ENCODE measurements around the gene VIPR2.

VIPR2 gene

GRCh38 chr7:159062569-159062968, 82.1 kb downstream of the VIPR2 start:
- no peak for DNase-seq

DNA sequence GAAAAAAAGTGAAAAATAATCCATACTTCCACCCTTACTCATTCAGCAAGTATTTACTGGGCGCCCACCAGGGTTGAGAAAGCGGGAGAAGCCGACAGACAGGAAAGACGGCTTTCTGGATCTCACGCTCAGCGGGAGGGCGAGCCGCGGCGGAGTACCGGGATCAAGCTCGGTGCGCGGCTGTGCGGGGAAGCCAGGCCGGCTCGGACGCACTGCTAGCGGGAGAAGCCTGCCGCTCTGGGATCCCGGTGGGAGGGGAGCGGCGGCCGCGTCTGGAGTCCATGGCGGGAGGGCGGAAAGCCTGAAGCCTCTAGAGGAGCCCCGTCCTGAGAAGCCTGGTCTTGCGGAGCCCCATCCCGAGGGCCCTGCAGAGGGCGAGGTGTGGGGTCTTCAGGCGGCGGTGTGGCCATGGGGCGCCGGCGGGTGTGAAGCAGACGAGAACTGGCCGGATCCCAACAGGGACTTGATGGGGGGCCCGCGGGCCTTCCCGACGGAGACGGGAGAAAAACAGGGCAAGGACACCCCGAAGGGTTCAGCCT, 82.9 kb downstream of the VIPR2 start:
- no peak for DNase-seq

- no peak for DNase-seq
These were observed 83.5 kb downstream of the VIPR2 start for GRCh38 chr7:159061209-159061608.

DNA sequence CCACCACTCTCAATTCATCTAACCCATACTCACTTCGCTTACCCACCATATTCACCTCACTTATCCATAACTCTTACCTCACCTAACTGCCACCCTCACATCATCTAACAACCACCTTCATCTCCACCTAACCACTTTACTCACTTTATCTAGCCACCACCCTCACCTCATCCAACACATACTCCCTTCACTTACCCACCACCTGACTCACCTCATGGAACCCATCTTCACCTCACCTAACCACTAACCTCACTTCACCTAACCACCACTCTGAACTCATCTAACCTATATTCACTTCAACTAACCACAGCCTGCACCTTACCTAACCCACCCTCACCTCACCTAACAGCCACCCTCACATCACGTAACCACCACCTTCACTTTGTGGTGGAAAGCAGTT, 84.2 kb downstream of the VIPR2 start:
- no peak for DNase-seq

GRCh38 chr7:159059629-159060028, 85.0 kb downstream of the VIPR2 start:
- DNase-seq: no peak

DNA sequence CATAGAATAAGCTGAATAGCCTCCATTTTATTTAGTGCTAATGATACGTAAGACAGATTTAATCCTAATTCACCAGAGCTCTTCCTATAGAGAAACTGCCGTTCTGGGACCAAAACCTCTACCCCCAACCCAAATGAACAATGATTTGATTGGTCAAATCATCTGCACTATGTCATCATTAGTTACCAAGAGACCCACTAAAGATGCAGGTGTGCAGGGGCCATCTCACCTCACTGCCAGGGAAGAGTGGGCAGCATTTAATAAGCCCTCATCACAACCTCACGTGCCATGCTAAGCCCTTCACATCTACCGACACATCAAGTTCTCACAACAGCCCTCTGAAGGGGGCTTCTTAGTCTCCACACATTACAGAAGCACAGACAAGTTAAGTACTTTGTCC, 87.0 kb downstream of the VIPR2 start:
- no peak for DNase-seq

DNA sequence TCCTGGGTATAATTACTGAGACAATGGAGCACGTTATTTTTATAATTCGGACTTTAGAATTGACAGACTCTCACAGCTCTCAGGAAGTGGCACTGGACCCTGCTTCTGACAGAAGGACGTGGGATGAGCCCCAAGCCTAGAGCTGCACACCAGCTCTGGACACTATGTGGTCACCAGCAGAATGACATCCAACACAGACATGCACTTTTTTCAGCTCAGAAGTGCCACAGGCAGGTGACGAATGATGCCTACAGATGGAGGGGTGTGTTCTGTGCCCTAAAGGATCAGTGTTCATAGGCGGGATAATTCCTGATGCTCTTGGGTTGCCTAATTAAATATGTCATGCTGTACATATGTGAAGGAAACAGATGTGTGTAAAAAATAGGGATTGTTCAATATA, 87.9 kb downstream of the VIPR2 start:
- no peak for DNase-seq

- no peak for DNase-seq
These were observed 92.8 kb downstream of the VIPR2 start for GRCh38 chr7:159051916-159052315.

- DNase-seq: no peak
These were observed 94.0 kb downstream of the VIPR2 start for GRCh38 chr7:159050704-159051103.

GRCh38 chr7:159049266-159050025, 95.2 kb downstream of the VIPR2 start:
- DNase-seq: no peak

DNA sequence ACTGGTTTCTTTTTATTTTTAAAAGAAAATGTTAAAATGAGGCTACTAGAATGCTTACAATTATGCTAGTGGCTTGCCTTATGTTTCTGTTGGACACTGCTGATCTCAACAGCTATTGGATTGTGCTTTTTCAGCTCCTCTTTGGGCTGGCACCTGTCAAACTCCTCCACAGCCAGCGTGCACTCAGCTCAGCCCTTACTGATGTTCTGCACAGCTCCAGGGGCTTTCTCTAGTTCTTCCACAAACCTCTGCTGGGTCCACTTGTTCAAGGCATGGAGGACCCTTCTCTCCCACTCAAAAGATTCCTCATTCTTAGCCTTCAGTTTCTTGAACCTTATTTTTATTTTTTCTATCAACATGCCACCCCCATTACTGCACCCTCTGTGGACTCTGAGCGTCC, 96.0 kb downstream of the VIPR2 start:
- no peak for DNase-seq

GRCh38 chr7:159047536-159047935, 97.1 kb downstream of the VIPR2 start:
- no peak for DNase-seq

GRCh38 chr7:159046300-159046699, 98.4 kb downstream of the VIPR2 start:
- DNase-seq: no peak

- DNase-seq: no peak
These were observed 98.8 kb downstream of the VIPR2 start for GRCh38 chr7:159045839-159046238.

DNA sequence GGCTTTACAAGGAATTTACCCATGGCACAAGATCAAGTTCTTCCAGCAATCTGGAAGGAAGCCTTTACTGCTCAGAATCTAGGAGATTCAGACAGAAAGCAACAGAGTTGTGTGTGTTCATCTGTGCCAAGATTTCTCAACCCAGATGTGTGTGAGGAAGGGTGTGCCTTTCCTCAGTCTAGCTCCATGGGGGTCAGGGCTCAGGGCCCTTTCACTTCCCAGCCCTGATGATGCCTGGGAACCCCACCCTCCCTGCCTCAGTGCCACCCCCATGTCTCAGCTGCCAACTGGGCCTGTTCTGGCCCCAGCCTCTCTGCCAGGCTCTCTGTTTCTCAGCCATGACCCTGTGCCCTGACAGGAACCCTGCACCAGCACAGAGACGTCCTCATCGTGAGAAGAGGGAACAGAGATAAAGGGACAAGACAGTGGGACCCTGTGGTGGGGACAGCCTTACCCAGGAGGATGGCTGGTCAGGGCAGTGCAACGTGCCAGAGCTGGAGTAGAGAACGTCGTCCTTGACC, 102.0 kb downstream of the VIPR2 start:
- no peak for DNase-seq

DNA sequence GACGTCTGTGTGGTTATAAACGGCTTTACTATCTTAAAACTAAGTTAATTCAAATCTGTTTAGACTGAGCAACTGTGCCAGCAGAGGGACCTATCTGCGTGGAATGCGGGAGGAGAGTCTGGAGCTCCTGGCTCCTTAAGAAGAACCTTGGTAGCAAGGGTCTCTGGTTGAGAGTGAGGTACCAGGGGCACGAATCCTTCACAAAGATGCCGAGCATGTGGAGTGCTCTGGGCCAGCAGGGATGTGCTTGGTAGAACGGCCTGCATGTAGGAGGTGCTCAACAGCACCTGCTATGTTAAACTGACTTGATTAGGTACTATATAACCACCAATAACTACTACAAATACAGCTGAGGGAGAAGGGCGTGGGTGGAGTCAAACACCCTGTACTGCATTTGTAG, 102.6 kb downstream of the VIPR2 start:
- no peak for DNase-seq

DNA sequence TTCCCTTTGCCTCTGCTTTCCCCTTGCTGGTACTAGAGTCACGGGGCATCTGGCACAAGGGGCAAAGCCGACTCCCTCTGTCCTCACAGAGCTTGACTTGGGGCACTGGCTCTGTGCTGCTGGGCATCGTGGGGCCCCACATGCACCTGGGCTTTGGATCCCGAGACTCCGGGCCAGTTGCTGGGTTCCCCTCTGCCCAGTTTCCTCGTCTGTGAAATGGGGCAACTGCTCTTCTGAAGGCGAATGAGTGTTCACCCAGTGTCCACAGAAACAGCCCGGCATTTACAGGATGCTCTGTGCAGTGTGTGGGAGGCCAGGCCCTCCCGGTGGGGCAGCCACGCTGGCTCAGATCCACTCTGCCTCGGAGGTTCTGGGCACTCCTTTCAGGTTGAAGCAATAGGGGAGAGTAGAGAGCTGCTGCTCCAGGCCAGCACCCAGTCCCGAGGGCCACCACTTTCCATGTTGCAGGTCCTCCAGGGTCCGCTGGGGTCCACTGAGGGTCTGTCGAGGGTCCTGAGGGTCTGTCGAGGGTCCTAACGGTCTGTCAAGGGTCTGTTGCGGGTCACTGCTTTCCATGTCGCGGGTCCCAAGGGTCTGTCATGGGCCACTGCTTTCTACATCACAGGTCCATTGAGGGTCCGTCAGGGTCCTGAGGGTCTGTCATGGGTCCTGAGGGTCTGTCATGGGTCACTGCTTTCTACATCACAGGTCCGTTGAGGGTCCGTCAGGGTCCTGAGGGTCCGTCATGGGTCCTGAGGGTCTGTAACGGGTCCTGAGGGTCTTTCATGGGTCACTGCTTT, 103.6 kb downstream of the VIPR2 start:
- DNase-seq: no peak

DNA sequence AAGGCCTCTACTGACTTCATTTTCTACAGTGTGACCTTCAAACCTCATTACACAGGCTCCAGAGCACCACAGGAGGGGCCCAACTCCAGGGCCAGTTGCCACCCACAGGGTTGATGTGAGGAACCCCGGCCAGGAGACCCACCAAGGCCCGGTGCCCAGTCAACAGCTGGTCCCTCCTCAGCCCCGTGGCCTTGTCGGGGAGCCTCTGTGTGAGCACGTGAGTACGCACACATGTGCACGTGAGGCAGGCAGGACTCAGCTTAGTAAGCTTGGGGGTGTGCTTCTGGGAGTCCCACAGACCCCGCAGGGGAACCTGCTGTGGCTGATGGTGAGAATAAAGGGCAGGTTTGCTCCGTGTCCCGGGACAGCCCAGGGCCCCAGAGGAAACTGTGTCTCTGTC, 104.5 kb downstream of the VIPR2 start:
- no peak for DNase-seq

DNA sequence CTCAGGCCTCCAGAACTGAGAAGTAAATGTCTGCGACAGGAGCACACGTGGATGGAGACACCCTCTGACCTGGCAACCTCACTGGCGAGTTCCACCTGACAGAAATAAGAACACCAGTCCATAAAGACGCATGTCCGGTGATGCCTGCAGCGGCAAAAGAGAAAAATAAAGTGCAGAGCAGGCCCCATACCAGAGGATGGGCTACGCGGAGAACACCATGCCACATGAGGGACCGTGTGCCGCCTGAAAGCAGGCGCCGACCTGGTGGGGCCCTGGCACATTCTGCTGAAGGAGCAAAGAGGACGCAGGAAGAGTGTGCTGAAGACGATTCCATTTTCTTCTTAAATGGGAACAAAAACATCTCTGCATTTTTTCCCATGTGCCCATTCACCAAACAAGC, 105.0 kb downstream of the VIPR2 start:
- DNase-seq: no peak

DNA sequence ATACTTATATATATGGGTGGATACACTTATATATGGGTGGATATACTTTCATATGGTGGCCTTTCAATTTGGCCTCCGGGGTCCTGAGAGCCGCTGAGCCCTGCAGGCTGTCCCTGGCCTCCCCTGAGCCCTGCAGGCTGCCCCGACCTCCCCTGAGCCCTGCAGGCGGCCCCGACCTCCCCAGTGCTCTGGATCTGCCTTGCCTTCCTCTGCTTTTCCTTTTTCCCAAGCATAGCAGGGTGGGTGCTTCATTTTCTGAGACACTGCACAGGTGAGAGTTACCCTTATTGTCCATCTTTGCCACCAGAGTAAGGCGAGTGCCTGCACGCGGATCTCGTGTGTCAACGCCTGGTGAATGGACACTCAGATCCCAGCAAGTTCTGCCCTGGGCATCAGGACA, 106.6 kb downstream of the VIPR2 start:
- DNase-seq: no peak

- DNase-seq: no peak
These were observed 107.6 kb downstream of the VIPR2 start for GRCh38 chr7:159036916-159037605.

DNA sequence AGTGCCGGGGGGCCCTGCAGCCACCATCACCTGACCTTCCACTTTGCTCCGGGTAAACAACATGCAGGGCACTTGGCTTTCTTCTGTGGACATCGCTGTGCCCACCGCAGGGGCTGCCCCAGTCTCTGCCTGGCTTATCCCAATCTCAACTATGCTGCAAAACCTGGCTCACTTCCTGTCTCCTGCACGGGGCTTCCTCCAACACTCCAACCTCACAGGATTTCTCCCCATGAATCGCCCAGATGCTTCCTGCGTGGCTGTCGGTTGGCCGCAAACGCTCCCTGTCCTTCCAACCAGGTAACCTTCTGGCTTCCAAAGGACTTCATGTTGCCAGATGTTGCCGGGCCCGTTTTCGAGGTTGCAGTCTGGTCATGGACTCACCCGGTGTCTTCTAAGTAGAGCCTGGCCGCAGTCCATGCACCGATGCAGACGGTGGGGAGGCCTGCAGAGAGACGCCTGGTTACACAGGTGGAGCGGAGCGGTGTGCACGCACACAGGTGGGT, 109.0 kb downstream of the VIPR2 start:
- DNase-seq: no peak

- DNase-seq: no peak
These were observed 109.7 kb downstream of the VIPR2 start for GRCh38 chr7:159034988-159035387.
